Astrocyte (in vitro differentiated cells and primary cell): Measurements from ENCODE around the gene TMEM203.

Experiments used
- EZH2 ChIP-seq: IDR thresholded peaks from 2 replicates; pipeline ENCODE4 v1.6.1; 2012; ENCODE audit warnings: mild to moderate bottlenecking, low read length, inconsistent platforms; ENCODE audit not compliant: insufficient read depth
- TF ChIP-seq, protein P1 (sequence below): IDR thresholded peaks from 2 replicates; pipeline ENCODE4 v1.5.1; 2011; ENCODE audit warnings: low read depth, mild to moderate bottlenecking, inconsistent platforms, low read length, moderate library complexity; ENCODE audit not compliant: insufficient read depth

DNA sequence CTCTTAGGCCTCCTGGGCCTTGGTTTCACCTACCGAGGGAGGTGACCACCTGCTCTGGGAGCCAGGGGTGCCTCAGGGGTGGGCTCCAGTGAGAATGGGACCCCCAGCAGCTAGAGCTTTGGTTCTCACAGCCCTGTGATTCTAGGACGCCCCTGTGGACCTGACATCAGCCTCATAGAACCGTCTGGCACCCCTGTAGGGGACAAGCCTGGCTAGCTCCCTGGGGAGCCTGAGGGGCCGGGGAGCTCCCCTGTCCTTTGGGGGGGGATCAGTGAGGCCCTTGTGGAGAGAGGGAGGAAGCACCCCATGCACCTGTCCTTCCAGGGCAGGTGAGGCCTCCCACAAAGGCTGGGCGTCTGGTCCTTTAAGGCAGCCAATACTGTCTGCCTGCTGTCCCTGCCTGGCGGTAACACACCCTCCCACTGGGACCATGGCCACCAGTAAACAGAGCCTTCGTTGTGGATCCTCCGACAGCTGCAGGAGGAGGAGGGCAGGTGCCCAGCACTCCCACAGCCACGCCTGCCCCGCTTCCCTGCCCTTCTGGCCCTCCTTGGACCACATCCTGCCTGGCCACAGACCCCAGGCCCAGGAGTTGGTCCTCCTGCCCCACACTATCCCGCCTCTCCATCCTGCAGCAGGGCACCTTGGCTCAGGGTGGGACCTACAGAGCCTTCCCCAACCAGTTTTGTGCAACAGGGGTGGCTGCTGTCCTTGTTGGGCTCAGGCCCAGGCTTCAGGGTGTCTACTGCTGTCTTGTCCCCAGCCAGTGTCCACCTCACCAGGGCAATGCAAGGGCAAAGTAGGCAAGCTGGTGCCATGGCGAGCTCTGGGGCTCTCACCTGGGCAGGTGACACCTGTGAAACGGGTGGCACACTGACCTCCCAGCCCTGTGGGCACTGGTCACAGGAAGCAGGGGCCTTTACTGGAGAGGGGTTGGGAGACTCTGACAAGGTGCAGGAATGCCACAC lies 32.6 kb upstream of the TMEM203 start:
- TF ChIP-seq, protein P1, sequence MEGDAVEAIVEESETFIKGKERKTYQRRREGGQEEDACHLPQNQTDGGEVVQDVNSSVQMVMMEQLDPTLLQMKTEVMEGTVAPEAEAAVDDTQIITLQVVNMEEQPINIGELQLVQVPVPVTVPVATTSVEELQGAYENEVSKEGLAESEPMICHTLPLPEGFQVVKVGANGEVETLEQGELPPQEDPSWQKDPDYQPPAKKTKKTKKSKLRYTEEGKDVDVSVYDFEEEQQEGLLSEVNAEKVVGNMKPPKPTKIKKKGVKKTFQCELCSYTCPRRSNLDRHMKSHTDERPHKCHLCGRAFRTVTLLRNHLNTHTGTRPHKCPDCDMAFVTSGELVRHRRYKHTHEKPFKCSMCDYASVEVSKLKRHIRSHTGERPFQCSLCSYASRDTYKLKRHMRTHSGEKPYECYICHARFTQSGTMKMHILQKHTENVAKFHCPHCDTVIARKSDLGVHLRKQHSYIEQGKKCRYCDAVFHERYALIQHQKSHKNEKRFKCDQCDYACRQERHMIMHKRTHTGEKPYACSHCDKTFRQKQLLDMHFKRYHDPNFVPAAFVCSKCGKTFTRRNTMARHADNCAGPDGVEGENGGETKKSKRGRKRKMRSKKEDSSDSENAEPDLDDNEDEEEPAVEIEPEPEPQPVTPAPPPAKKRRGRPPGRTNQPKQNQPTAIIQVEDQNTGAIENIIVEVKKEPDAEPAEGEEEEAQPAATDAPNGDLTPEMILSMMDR = no peak
- TF ChIP-seq EZH2 = no peak
